Stimulated activated CD4-positive, alpha-beta T cell treated with anti-CD3 and anti-CD28 coated beads, Interleukin-1b, Interleukin-23, amount 100 ng/mL, for 4 hours (primary cell): ENCODE results near the gene SNRPB.
"Not testable (repeated sequence)": the region's sequence is repeated elsewhere in the genome, so short reads cannot be mapped to it uniquely, and the experiment has no call there.

Experiments
- DNase-seq, 2 donors: peaks; one replicate each; pipeline ENCODE4 v3.0.0-alpha.2; 2020; ENCODE audit warnings: low read depth in 2 of 2

Gene SNRPB

GRCh38 chr20:2470423-2471193 lies at the start of gene SNRPB:
Gene SNRPB (minus strand): TSS chr20:2470789. CDS start chr20:2470690, 99 bp downstream.
- DNase-seq = peak; percentile 92 to 94

GRCh38 chr20:2519115-2519809 lies 48.7 kb upstream of the SNRPB start:
- no peak for DNase-seq

- DNase-seq = no peak
These were observed 48.0 kb upstream of the SNRPB start for GRCh38 chr20:2518558-2518957.

- no peak for DNase-seq
These were observed 47.5 kb upstream of the SNRPB start for GRCh38 chr20:2518096-2518495.

- DNase-seq = no peak
These were observed 45.8 kb upstream of the SNRPB start for GRCh38 chr20:2516399-2516798.

GRCh38 chr20:2515203-2515602 lies 44.6 kb upstream of the SNRPB start:
- no peak for DNase-seq

GRCh38 chr20:2509794-2510193 lies 39.2 kb upstream of the SNRPB start:
- DNase-seq = no peak

GRCh38 chr20:2509468-2509781 lies 38.8 kb upstream of the SNRPB start:
- DNase-seq = no peak

- peak; percentile 60 for DNase-seq
These were observed 38.3 kb upstream of the SNRPB start, which contains the start of gene ZNF343 for GRCh38 chr20:2508631-2509467. Gene ZNF343 (minus strand): TSS chr20:2508915. CDS start chr20:2493895, 15,020 bp downstream.

GRCh38 chr20:2507875-2508630 lies 37.5 kb upstream of the SNRPB start:
- DNase-seq = no peak

- DNase-seq = no peak
These were observed 36.9 kb upstream of the SNRPB start for GRCh38 chr20:2507464-2507863.

GRCh38 chr20:2506426-2506825 lies 35.8 kb upstream of the SNRPB start:
- DNase-seq = not testable (repeated sequence)

GRCh38 chr20:2504803-2505202 lies 34.2 kb upstream of the SNRPB start:
- DNase-seq = not testable (repeated sequence)

- DNase-seq = not testable (repeated sequence)
These were observed 32.3 kb upstream of the SNRPB start for GRCh38 chr20:2502808-2503384.

GRCh38 chr20:2485661-2486060 lies 15.1 kb upstream of the SNRPB start:
- no peak for DNase-seq

- no peak for DNase-seq
These were observed 14.5 kb upstream of the SNRPB start for GRCh38 chr20:2485080-2485479.

- no peak for DNase-seq
These were observed 12.9 kb upstream of the SNRPB start for GRCh38 chr20:2483504-2483903.

GRCh38 chr20:2480381-2480780 lies 9.8 kb upstream of the SNRPB start:
- no peak for DNase-seq

GRCh38 chr20:2476742-2477615 lies 6.4 kb upstream of the SNRPB start:
- DNase-seq = no peak
